Measurements from ENCODE around the gene AKNAD1.
"Not testable (repeated sequence)": the region's sequence is repeated elsewhere in the genome, so short reads cannot be mapped to it uniquely, and the experiment has no call there.

The AKNAD1 gene

GRCh38 chr1:108781575-108781944 lies 75.3 kb downstream of the AKNAD1 start:
- DNase-seq = not testable (repeated sequence)

DNA sequence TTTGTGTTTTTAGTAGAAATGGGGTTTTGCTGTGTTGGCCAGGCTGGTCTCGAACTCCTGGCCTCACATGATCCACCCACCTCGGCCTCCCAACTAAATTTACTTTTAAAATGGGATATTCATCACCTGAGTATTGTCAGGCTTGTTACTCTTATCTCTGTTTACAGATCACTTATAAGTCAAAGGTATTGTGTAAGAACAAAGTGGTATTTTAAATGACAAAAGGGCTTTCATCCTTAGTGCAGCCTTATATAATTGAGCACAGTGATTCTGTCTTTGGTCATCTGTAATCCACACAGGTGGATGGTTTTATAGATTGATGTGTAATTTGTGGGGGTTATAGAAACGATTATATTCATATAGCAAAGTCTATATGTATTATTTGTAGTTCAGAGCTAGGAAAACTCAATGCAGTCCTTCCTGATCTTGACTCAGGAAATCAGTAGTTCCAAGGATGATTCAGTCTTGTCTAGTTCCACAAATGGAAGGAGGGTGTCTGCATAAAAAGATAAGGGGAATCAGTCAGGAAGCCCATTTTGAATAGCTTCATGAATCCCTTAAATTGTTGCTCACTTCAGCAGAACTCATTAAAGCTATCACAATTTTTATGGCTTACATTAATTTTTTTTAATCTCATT lies 75.8 kb downstream of the AKNAD1 start:
- no peak for DNase-seq

GRCh38 chr1:108779455-108779854 lies 77.4 kb downstream of the AKNAD1 start:
- DNase-seq = no peak

DNA sequence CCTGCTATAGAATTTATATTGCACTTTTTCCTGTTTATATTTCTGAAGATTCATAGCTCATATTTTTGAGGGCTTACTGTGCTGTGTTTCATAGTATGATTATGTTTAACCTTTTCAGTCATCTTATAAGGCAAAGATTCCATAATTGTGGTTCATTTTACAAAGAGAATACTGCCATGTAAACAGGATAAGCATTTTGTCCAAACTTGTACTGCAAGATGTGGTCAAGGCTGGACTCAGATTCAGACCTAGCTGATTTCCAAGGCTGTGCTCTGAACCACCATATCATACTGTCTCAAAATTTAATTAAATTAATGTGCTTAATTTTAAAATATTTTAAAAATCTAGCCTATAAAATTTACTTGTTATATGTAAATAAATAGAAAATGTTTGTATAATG lies 79.1 kb downstream of the AKNAD1 start:
- no peak for DNase-seq

GRCh38 chr1:108767708-108768107 lies 89.2 kb downstream of the AKNAD1 start:
- DNase-seq = no peak

DNA sequence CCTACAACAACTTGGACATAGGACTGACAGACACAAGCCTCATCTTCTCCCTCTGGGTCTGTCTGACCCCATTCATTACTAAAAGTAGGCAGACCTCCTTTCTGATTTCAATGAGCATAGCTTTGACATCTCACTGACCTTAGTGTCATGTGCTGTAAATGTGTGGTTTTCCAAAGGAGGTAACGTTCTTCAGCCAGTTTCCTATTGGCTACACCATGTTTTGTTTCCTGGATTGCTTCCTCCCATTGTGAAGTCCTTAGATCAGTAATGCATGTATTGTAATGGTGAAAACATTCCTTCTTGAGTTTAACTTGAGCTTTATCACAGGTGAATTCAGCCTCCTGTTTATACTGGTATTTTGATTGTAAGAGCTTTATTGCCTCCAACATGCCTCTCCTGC lies 89.8 kb downstream of the AKNAD1 start:
- DNase-seq = no peak

Measured in CD4-positive, alpha-beta T cell treated with Interleukin-21 for 1 hour (primary cell).